K562 (cell line): Measurements from ENCODE around the gene ARHGEF3. TPM values are rescaled to one million over a fixed set of nuclear protein-coding genes. Genes with fewer than 3 reads are reported as not detected.

Experiments
- ATAC-seq: fragments of 200-7000 bp; cut with Tn5 transposase; 3 replicates; pipeline ENCODE4 v1.9.1; 2020; ENCODE audit warnings: moderate library complexity
- BruUV-seq: library from RNA; stranded (reverse); fragments of 400-500 nt; replicated peaks from 2 replicates; lab custom pipeline; 2021; lab: Mats Ljungman, UMichigan
- CTCF ChIA-PET: fragments of 300-600 bp; formaldehyde crosslinking; extraction: SDS; loops from one replicate; lab custom pipeline; 2021; ENCODE audit warnings: low intra/inter-chr PET ratio; lab: Yijun Ruan, JAX
- POLR2A ChIA-PET: fragments of 300-600, 350-650 bp; sonication (Branson Sonifier 250); formaldehyde crosslinking; extraction: SDS; loops from one replicate; lab custom pipeline; 2021; ENCODE audit warnings: antibody characterized with exemption, inconsistent platforms; lab: Yijun Ruan, JAX
- DNase-seq, 4 experiments: peaks; one replicate each; pipeline versions ENCODE4 v3.0.0 to v3.0.0-alpha.2; 2011 to 2018; ENCODE audit warnings: low spot score in 3 of 4, mixed read lengths in 3 of 4; ENCODE audit errors: extremely low read depth in 1 of 4
- FAIRE-seq: peaks from 2 replicates; lab custom pipeline; 2011; peaks lifted over from hg19 to GRCh38; lab: Jason Lieb, UNC
- H2AFZ ChIP-seq: 2 replicates; pipeline ENCODE4 v1.6.0; 2011; ENCODE audit warnings: low read depth, low read length, control low read depth, inconsistent platforms
- H3K27ac ChIP-seq: fragments of 200-600 bp; 3 replicates; pipeline ENCODE4 v1.8.0; 2011; ENCODE audit warnings: low read depth, mild to moderate bottlenecking, control low read depth, inconsistent platforms, low read length, moderate library complexity, mixed read lengths; ENCODE audit errors: extremely low read depth
- H3K27me3 ChIP-seq, 2 experiments: fragments of 300-600 bp in 1 of 2; 2 replicates in 1 of 2; 3 replicates in 1 of 2; pipeline versions ENCODE4 v1.6.0 to v1.8.0; 2011; ENCODE audit warnings: inconsistent platforms in 2 of 2, low read length in 2 of 2, mild to moderate bottlenecking in 1 of 2, mixed read lengths in 1 of 2, moderate library complexity in 1 of 2; ENCODE audit not compliant: control insufficient read depth in 2 of 2, insufficient read depth in 2 of 2
- H3K36me3 ChIP-seq: fragments of 300-600 bp; 3 replicates; pipeline ENCODE4 v1.8.0; 2011; ENCODE audit warnings: mild to moderate bottlenecking, low read length, inconsistent platforms; ENCODE audit not compliant: control insufficient read depth, insufficient read depth
- H3K4me1 ChIP-seq, 2 experiments: fragments of 200-600 bp in 1 of 2; replicated peaks in 1 of 2; 2 replicates in 1 of 2; 3 replicates in 1 of 2; pipeline versions ENCODE4 v1.5.1 to v1.8.0; 2011; ENCODE audit warnings: inconsistent platforms in 2 of 2, low read length in 2 of 2, mild to moderate bottlenecking in 1 of 2, mixed read lengths in 1 of 2, moderate library complexity in 1 of 2; ENCODE audit not compliant: control insufficient read depth in 2 of 2, insufficient read depth in 2 of 2
- H3K4me2 ChIP-seq: 2 replicates; pipeline ENCODE4 v1.6.1; 2011; ENCODE audit warnings: low read length, control low read depth, inconsistent platforms, mixed read lengths; ENCODE audit not compliant: insufficient read depth
- H3K4me3 ChIP-seq: fragments of 200-600 bp; sonication (generic), shearing (Covaris generic); 2 replicates; pipeline ENCODE4 v1.5.1; 2016; ENCODE audit warnings: control low read depth, inconsistent platforms
- H3K79me2 ChIP-seq: fragments of 200-600 bp; 3 replicates; pipeline ENCODE4 v1.8.0; 2011; ENCODE audit warnings: low read length, inconsistent platforms; ENCODE audit not compliant: control insufficient read depth, insufficient read depth
- H3K9ac ChIP-seq, 2 experiments: 2 replicates each; pipeline versions ENCODE4 v1.6.0 to v1.6.1; 2011; ENCODE audit warnings: low read depth in 2 of 2, low read length in 2 of 2, control low read depth in 1 of 2, inconsistent platforms in 1 of 2, mild to moderate bottlenecking in 1 of 2, mixed read lengths in 1 of 2; ENCODE audit not compliant: insufficient read depth in 1 of 2
- H3K9me1 ChIP-seq: one replicate; pipeline ENCODE4 v1.6.0; 2011; ENCODE audit warnings: inconsistent platforms, mild to moderate bottlenecking, low read length, moderate library complexity; ENCODE audit not compliant: control insufficient read depth, insufficient read depth
- H3K9me3 ChIP-seq: replicated peaks from 2 replicates; pipeline ENCODE4 v1.5.1; 2011; ENCODE audit warnings: low read depth, low read length, inconsistent platforms; ENCODE audit not compliant: control insufficient read depth, insufficient read depth
- H4K20me1 ChIP-seq: replicated peaks from 2 replicates; pipeline ENCODE4 v1.6.1; 2011; ENCODE audit warnings: low read length, inconsistent platforms, mixed read lengths; ENCODE audit not compliant: control insufficient read depth, insufficient read depth
- COPS2 ChIP-seq: fragments of 450-650 bp; conservative IDR thresholded peaks from 2 replicates; pipeline ENCODE4 v1.6.1; 2016; ENCODE audit warnings: mild to moderate bottlenecking, moderate library complexity
- CREB3 ChIP-seq: fragments of 450-650 bp; conservative IDR thresholded peaks from 2 replicates; pipeline ENCODE4 v1.6.1; 2016; ENCODE audit warnings: missing genetic modification characterization, low read depth, mild to moderate bottlenecking, missing compliant biosample characterization, moderate library complexity
- CREB3L1 ChIP-seq: fragments of 450-650 bp; IDR thresholded peaks from 2 replicates; pipeline ENCODE4 v1.6.1; 2014; ENCODE audit warnings: low read depth, mild to moderate bottlenecking, moderate library complexity, borderline replicate concordance
- E2F4 ChIP-seq: sonication (generic); formaldehyde crosslinking; IDR thresholded peaks from 2 replicates; pipeline ENCODE4 v1.8.0; 2022; ENCODE audit warnings: mild to moderate bottlenecking, low read depth, missing genetic modification reagents
- HMGXB4 ChIP-seq: sonication (generic); formaldehyde crosslinking; IDR thresholded peaks from 2 replicates; pipeline ENCODE4 v1.8.1; 2023; ENCODE audit warnings: mild to moderate bottlenecking, missing genetic modification reagents
- NR4A1 ChIP-seq, 2 experiments: fragments of 250-450 bp in 1 of 2; fragments of 450-650 bp in 1 of 2; sonication (Bioruptor Pico) in 1 of 2; IDR thresholded peaks; 2 replicates each; pipeline versions ENCODE4 v1.4.0 to v1.6.1; 2016 to 2020; ENCODE audit warnings: mild to moderate bottlenecking in 2 of 2, missing compliant biosample characterization in 1 of 2, missing genetic modification characterization in 1 of 2, moderate library complexity in 1 of 2
- PREB ChIP-seq: sonication (generic); formaldehyde crosslinking; IDR thresholded peaks from 2 replicates; pipeline ENCODE4 v1.8.1; 2023; ENCODE audit warnings: mild to moderate bottlenecking, missing genetic modification reagents
- SMARCA4 ChIP-seq: fragments of 450-650 bp; IDR thresholded peaks from 2 replicates; pipeline ENCODE4 v1.6.1; 2016
- STAT5A ChIP-seq: IDR thresholded peaks from 2 replicates; pipeline ENCODE4 v1.6.1; 2012; ENCODE audit warnings: low read length, inconsistent platforms, borderline replicate concordance
- TCFL5 ChIP-seq: fragments of 250-450 bp; sonication (Bioruptor Pico); conservative IDR thresholded peaks from 2 replicates; pipeline ENCODE4 v1.6.1; 2021; ENCODE audit warnings: mild to moderate bottlenecking, moderate library complexity, matching md5 sums
- VEZF1 ChIP-seq: fragments of 200-800 bp; sonication (Bioruptor generic); IDR thresholded peaks from 2 replicates; pipeline ENCODE4 v1.6.1; 2017; ENCODE audit warnings: missing genetic modification characterization, missing compliant biosample characterization
- ZBTB17 ChIP-seq: fragments of 450-650 bp; formaldehyde crosslinking; IDR thresholded peaks from 2 replicates; pipeline ENCODE4 v1.4.0; 2020; ENCODE audit warnings: mild to moderate bottlenecking
- ZBTB7A ChIP-seq: IDR thresholded peaks from 2 replicates; pipeline ENCODE4 v1.6.1; 2011; ENCODE audit warnings: low read depth, mild to moderate bottlenecking, low read length, moderate library complexity, borderline replicate concordance; ENCODE audit not compliant: control insufficient read depth
- ZNF174 ChIP-seq: fragments of 250-450 bp; sonication (Bioruptor Pico); IDR thresholded peaks from 2 replicates; pipeline ENCODE4 v1.4.0; 2020; ENCODE audit warnings: mild to moderate bottlenecking
- WGBS: fragments of 100-300 bp; shearing (Covaris generic); methylation state at CpG from one replicate; pipeline ENCODE4 v1.1.6; 2016; ENCODE audit warnings: low coverage, mixed read lengths; ENCODE audit not compliant: insufficient coverage; ENCODE audit errors: missing lambda C conversion rate; 5-methylcytosine and 5-hydroxymethylcytosine counted together
- in situ Hi-C: fragments of 300-500 bp; cut with MboI; formaldehyde crosslinking; loops from 4 replicates; pipeline ENCODE4 v1.15.0; 2018; ENCODE audit warnings: inconsistent platforms, mixed read lengths
- intact Hi-C: fragments of 100-400 bp; cut with micrococcal nuclease; formaldehyde crosslinking; loops from 2 replicates; pipeline ENCODE4 v1.14.2; 2022
- polyA plus RNA-seq, 8 experiments: library from polyadenylated mRNA; depleted of rRNA in 4 of 8; stranded (reverse) in 5 of 8; unstranded in 3 of 8; fragments of >200 nt; fragmentation: Nextera tagmentation in 2 of 8; fragmentation: Illumina TruSeq in 1 of 8; extraction: Ambion mirVana in 2 of 8; extraction: Trizol in 1 of 8; gene quantifications; 2 replicates each; pipeline versions ENCODE4 v1.2.1 to v1.2.3, GENCODE V29; 2011 to 2014; ENCODE audit warnings: inconsistent platforms in 1 of 8, missing spikeins in 1 of 8
- total RNA-seq, 7 experiments: library from RNA; depleted of rRNA in 6 of 7; stranded (reverse); fragments of >200 nt in 6 of 7; fragmentation: Illumina TruSeq in 2 of 7; extraction: Trizol in 2 of 7; gene quantifications; 2 replicates each; pipeline versions ENCODE4 v1.2.1 to v1.2.3, GENCODE V29; 2011 to 2021; ENCODE audit warnings: low replicate concordance in 1 of 7

The ARHGEF3 gene
- total and polyA plus RNA-seq, 9 of the 15 experiments (the other 6 are each of a cell fraction or from before 2014, with no cell fraction given), result 0.77 to 2.7 (median 1.4) TPM

GRCh38 chr3:56782906-56783305, 18.8 kb downstream of the ARHGEF3 start:
- H3K9ac ChIP-seq, result no peak overlapping the region
- H3K27ac ChIP-seq, result no peak overlapping the region
- no peaks in the 10 kb centered on the region for H3K4me1 ChIP-seq
- no peaks in the 10 kb centered on the region for H3K79me2 ChIP-seq
- H2AFZ ChIP-seq, result no peak overlapping the region
- H3K4me2 ChIP-seq, result no peak overlapping the region
- in situ Hi-C loops (loop anchor here (10.0 kb wide), 1 partner anchor 68 kb away; no protein-coding TSS in a partner anchor), intact Hi-C loops (no loop called here)
- H3K4me3 ChIP-seq, result no peak overlapping the region
- H3K27me3 ChIP-seq, result peaks cover 2 to 13% of the 10 kb centered on the region in 2 experiments; a peak in 4 of 5 replicates
- H4K20me1 ChIP-seq, result no peaks in the 10 kb centered on the region
- BruUV-seq, result no TSS peak
- 0% methylated on average over 2 of the region's 2 CpGs for WGBS
- POLR2A ChIA-PET, result no interaction called here
- DNase-seq, result no peak
- CTCF ChIA-PET, result no interaction called here
- FAIRE-seq, result no peak
- no peaks in the 10 kb centered on the region for H3K36me3 ChIP-seq
- no peak for ATAC-seq
- no peaks in the 10 kb centered on the region for H3K9me1 ChIP-seq
- no peaks in the 10 kb centered on the region for H3K9me3 ChIP-seq
- no peak for TF ChIP-seq CREB3 (tag)
- TF ChIP-seq NR4A1 (CRISPR knock-in tag; IDR thresholded peaks at IDR 0.05), result no peak
- TF ChIP-seq NR4A1 (tag; IDR thresholded peaks at IDR 0.05), result no peak
- no peak for TF ChIP-seq ZBTB7A
- no peak for TF ChIP-seq VEZF1 (CRISPR knock-in tag)
- TF ChIP-seq TCFL5 (CRISPR knock-in tag), result no peak
- TF ChIP-seq STAT5A, result no peak
- TF ChIP-seq E2F4 (CRISPR knock-in tag), result no peak
- TF ChIP-seq ZBTB17 (CRISPR knock-in tag), result no peak
- no peak for TF ChIP-seq PREB (CRISPR knock-in tag)
- no peak for TF ChIP-seq ZNF174
- no peak for TF ChIP-seq SMARCA4
- no peak for TF ChIP-seq COPS2
- no peak for TF ChIP-seq CREB3L1
- TF ChIP-seq HMGXB4 (CRISPR knock-in tag), result no peak
